ACC112 (cell line): ENCODE data around the gene EIF3A.
"Not testable (repeated sequence)": the region's sequence is repeated elsewhere in the genome, so short reads cannot be mapped to it uniquely, and the experiment has no call there.

Experiments
- H2AFZ ChIP-seq: fragments of 200-600 bp; sonication (generic); one replicate; pipeline ENCODE4 v1.6.0; 2017; ENCODE audit warnings: antibody characterized with exemption, low read length; ENCODE audit not compliant: unreplicated experiment
- H3K27ac ChIP-seq: fragments of 200-600 bp; sonication (generic); 2 replicates; pipeline ENCODE4 v1.5.1; 2014; ENCODE audit warnings: low read depth, mild to moderate bottlenecking, antibody characterized with exemption, low read length, moderate library complexity
- H3K27me3 ChIP-seq: fragments of 200-600 bp; sonication (generic); 2 replicates; pipeline ENCODE4 v1.6.1; 2014; ENCODE audit warnings: mild to moderate bottlenecking, antibody characterized with exemption, low read length, moderate library complexity, mixed read lengths; ENCODE audit not compliant: insufficient read depth
- H3K36me3 ChIP-seq: fragments of 200-600 bp; sonication (generic); 2 replicates; pipeline ENCODE4 v1.6.1; 2016; ENCODE audit warnings: mild to moderate bottlenecking, antibody characterized with exemption, low read length, moderate library complexity, mixed read lengths; ENCODE audit not compliant: insufficient read depth
- H3K4me1 ChIP-seq: fragments of 200-600 bp; sonication (generic); one replicate; pipeline ENCODE4 v1.6.1; 2016; ENCODE audit warnings: low read length, mixed read lengths; ENCODE audit not compliant: insufficient read depth, unreplicated experiment, control insufficient read depth
- H3K4me3 ChIP-seq: fragments of 200-600 bp; sonication (generic); 2 replicates; pipeline ENCODE4 v1.5.1; 2014; ENCODE audit warnings: mild to moderate bottlenecking, low read depth, low read length
- H3K79me2 ChIP-seq: fragments of 200-600 bp; sonication (generic); one replicate; pipeline ENCODE4 v1.6.0; 2016; ENCODE audit warnings: low read length; ENCODE audit not compliant: control insufficient read depth, unreplicated experiment, insufficient read depth

EIF3A gene

DNA sequence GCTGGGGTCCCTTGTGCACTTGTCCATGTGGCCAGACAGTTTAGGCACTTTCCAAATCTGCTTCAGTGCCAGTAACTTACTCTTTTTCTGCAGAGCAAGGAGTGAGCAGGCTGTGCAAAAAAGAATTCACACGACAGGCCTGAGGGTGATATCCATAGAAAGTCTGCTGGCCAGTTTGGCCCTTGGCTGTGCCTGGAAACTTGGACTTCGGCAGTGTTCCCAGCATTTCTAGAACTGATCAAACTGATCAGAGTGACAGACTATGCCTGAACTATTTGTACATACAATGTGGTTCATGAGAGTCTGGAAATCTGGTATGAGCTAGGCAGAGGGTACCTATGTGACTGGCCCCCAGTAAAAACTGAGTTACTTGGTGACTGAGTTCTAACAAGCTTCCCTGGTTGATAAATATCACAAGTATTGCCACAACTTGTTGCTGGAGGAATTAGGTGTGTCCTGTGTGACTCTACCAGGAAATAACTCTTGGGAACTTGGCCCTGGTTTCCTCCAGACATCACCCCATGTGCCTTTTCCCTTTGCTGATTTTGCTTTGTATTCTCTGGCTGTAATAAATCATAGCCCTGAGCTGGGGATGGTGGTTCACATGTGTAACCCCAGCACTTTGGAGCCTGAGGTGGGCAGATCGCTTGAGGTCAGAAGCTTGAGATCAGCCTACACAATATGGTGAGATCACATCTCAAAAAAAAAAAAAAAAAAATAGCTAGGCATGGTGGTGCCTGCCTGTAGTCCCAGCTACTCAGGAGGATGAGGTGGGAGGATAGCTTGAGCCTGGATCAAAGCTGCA, 20.0 kb upstream of the EIF3A start:
- Histone ChIP-seq H3K27ac (no peak overlapping the region), H3K36me3 (no peaks in the 10 kb centered on the region), H3K27me3 (no peaks in the 10 kb centered on the region), H3K4me1 (peaks cover 15% of the 10 kb centered on the region), H3K79me2 (peaks cover 11% of the 10 kb centered on the region), H3K4me3 (no peak overlapping the region), H2AFZ (no peak overlapping the region)

- no peak overlapping the region for H3K4me3 ChIP-seq
- no peak overlapping the region for H3K27ac ChIP-seq
- no peak overlapping the region for H2AFZ ChIP-seq
These were observed 18.0 kb upstream of the EIF3A start for GRCh38 chr10:119098576-119098975.

DNA sequence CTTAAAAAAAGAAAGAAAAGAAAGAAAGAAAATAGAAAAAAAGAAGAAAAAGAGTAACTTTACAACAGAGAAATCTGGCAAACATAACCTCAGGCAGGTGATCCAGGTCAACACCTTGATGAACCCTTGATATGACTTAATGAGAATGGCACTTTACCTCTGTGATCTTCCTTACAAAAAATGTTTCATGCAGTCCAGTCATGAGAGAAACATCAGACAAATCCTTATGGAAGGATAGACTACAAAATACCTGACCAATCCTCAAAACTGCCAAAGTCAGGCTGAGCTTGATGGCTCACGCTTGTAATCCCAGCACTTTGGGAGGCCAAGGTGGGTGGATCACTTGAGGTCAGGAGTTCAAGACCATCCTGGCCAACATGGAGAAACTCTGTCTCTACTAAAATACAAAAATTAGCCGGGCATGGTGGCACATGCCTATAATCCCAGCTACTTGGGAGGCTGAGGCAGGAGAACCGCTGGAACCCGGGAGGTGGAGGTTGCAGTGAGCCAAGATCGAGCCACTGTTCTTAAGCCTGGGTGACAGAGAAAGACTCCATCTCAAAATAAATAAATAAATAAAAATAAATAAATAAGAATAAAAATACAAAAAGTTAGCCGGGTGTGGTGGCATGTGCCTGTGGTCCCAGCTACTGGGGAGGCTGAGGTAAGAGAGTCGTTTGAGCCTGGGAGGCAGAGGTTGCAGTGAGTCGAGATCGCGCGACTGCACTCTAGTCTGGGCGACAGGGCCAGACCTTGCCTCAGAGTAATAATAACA, 16.2 kb upstream of the EIF3A start:
- H3K4me3 ChIP-seq, H3K27me3 ChIP-seq, H3K4me1 ChIP-seq, H3K79me2 ChIP-seq, H3K36me3 ChIP-seq, H2AFZ ChIP-seq, H3K27ac ChIP-seq: not testable (repeated sequence)

More at GRCh38 chr10:119098576-119098975, 18.0 kb upstream of the EIF3A start:
- H3K27me3 ChIP-seq = no peaks in the 10 kb centered on the region
- H3K79me2 ChIP-seq = no peaks in the 10 kb centered on the region
- peaks cover 7% of the 10 kb centered on the region for H3K4me1 ChIP-seq
- no peaks in the 10 kb centered on the region for H3K36me3 ChIP-seq

GRCh38 chr10:119095640-119096039, 15.0 kb upstream of the EIF3A start:
- no peaks in the 10 kb centered on the region for H3K27me3 ChIP-seq
- H3K79me2 ChIP-seq = no peaks in the 10 kb centered on the region
- no peak overlapping the region for H3K27ac ChIP-seq
- H3K36me3 ChIP-seq = no peaks in the 10 kb centered on the region
- peaks cover 6% of the 10 kb centered on the region for H3K4me1 ChIP-seq
- no peak overlapping the region for H2AFZ ChIP-seq
- no peak overlapping the region for H3K4me3 ChIP-seq

DNA sequence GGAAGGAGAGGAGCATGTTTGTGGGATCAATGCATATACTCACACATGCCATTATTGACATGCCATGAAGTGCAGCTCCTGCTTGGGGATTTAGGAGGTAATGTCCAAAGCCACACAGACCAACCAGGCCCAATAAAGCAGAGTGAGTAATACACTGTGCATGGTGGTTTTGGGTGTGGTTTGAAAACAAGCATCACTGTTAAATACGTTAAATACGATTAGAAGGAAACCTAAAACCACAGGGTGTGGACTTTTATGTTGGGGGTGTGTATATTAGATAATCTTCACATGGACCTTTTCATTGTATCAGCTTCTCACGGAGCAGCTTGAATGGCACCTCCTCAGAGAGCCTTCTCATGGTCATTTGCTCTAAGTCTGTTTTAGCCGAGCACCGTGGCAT, 10.4 kb upstream of the EIF3A start:
- Histone ChIP-seq H3K27ac (peak overlapping the region; percentile 4; the same call in 1 of the 2 replicates), H3K36me3 (no peaks in the 10 kb centered on the region), H3K27me3 (no peaks in the 10 kb centered on the region), H2AFZ (no peak overlapping the region), H3K79me2 (no peaks in the 10 kb centered on the region), H3K4me3 (no peak overlapping the region), H3K4me1 (peaks cover 8% of the 10 kb centered on the region)

DNA sequence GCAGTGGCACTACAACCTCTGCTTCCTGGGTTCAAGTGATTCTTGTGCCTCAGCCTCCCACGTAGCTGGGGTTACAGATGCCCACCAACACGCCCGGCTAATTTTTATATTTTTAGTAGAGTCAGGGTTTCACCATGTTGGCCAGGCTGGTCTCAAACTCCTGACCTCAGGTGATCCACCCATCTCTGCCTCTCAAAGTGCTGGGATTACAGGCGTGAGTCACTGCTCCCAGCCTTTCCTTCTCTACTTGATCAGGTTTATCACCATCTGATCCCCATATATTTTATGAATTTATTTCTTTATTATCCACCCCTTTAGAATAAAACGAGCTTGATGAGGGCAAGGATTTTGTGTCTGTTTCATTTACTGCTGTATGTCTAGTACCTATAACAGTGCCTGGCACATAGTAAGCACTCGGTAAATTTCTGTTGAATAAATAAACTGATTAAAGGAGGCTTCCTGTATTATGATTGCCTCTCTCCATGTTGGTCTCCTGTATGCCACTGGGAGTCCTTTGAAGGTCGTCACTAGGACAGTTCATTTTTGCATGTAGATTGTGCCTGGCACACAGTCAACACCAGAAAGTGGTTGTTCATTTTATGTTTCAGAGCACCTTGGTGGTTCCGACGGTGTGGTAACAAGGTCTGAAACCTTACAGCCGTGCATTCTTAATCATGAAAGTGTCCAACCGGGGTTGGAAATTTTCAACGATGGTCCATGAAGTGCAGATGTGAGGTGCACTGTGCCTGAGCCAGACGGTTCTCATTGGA, 9.6 kb upstream of the EIF3A start:
- H3K36me3 ChIP-seq = no peaks in the 10 kb centered on the region
- H3K4me3 ChIP-seq = no peak overlapping the region
- H3K27ac ChIP-seq = peak overlapping the region; percentile 4; the same call in 1 of the 2 replicates
- H3K79me2 ChIP-seq = no peaks in the 10 kb centered on the region
- H3K27me3 ChIP-seq = no peaks in the 10 kb centered on the region
- H3K4me1 ChIP-seq = peaks cover 8% of the 10 kb centered on the region
- H2AFZ ChIP-seq = no peak overlapping the region

GRCh38 chr10:119087271-119087882, 6.8 kb upstream of the EIF3A start:
- no peak overlapping the region for H3K4me3 ChIP-seq

GRCh38 chr10:119084896-119085295, 4.3 kb upstream of the EIF3A start:
- H3K79me2 ChIP-seq = peaks cover 13% of the 10 kb centered on the region
- no peak overlapping the region for H2AFZ ChIP-seq
- H3K4me1 ChIP-seq = no peaks in the 10 kb centered on the region
- H3K4me3 ChIP-seq = no peak overlapping the region
- H3K27me3 ChIP-seq = no peaks in the 10 kb centered on the region
- no peak overlapping the region for H3K27ac ChIP-seq
- no peaks in the 10 kb centered on the region for H3K36me3 ChIP-seq

More at GRCh38 chr10:119087271-119087882, 6.8 kb upstream of the EIF3A start:
- no peaks in the 10 kb centered on the region for H3K27me3 ChIP-seq
- no peak overlapping the region for H3K27ac ChIP-seq
- peaks cover 8% of the 10 kb centered on the region for H3K4me1 ChIP-seq
- H3K36me3 ChIP-seq = no peaks in the 10 kb centered on the region
- H2AFZ ChIP-seq = no peak overlapping the region
- H3K79me2 ChIP-seq = no peaks in the 10 kb centered on the region

DNA sequence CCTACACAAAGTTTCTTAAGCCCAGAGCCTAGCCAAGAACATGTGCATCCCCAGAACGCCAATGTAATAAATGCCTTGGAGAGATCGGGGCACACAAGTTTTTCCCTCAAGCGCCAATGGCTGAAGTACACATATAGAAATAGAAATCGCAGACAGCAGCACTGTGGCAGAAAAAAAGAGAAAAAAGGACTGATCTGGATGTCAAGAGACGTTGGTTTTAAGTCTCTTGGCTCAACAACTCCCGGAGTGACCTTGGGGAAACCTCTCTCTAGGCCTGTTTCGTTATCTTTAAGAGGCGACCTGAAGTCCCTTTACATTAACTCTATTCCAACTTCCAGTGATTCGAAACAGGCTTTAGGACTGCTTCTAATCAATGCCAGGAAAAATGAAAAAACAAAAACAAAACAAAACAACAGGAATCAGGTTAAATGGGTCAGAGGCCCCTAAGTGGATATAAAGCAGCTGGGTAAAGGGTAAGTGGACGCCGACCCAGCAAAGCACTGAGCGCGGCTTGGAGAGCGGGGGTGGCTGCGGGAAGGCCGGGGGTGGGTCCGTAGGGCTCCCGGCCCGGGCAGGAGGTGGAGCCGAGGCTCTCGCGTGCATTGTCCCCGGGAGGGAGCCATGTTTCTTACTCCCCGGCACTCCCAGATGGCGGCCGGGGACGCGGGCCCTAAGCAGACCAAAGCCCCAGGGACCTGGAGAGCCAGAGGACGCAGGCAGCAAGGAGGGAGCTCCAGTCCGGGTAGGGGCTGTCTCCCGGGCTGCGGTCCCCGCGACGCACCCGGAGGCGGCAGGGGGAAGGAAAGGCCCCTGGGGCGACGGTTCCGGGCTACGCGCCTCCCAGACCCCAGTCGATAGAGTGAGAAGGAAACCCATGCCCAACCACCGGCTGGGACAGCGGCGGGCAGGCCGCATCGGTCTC, 757 bp downstream of the EIF3A start:
- peaks cover 22% of the 10 kb centered on the region for H3K4me1 ChIP-seq
- peaks cover 5% of the 10 kb centered on the region; the same call in 1 of the 2 replicates for H3K36me3 ChIP-seq
- peak overlapping the region; percentile 15 for H2AFZ ChIP-seq
- no peaks in the 10 kb centered on the region for H3K27me3 ChIP-seq
- H3K79me2 ChIP-seq = peaks cover 60% of the 10 kb centered on the region
- H3K27ac ChIP-seq = peak overlapping the region; percentile 93
- peak overlapping the region; percentile 90 for H3K4me3 ChIP-seq
